NCI-H510A (cell line): ENCODE data around the gene TAF4B.
"Not testable (repeated sequence)": the region's sequence is repeated elsewhere in the genome, so short reads cannot be mapped to it uniquely, and the experiment has no call there.

ENCODE experiments used
- DNase-seq: peaks from one replicate; lab custom pipeline; 2025; lab: John Stamatoyannopoulos, UW

The TAF4B gene

GRCh38 chr18:26238718-26239117 lies 12.5 kb downstream of the TAF4B start:
- DNase-seq, result not testable (repeated sequence)

- not testable (repeated sequence) for DNase-seq
These were observed 16.1 kb downstream of the TAF4B start for GRCh38 chr18:26242392-26242791.

GRCh38 chr18:26245434-26245833 lies 19.2 kb downstream of the TAF4B start:
- not testable (repeated sequence) for DNase-seq

- no peak for DNase-seq
These were observed 26.2 kb downstream of the TAF4B start for GRCh38 chr18:26252411-26252810.

GRCh38 chr18:26254808-26255207 lies 28.6 kb downstream of the TAF4B start:
- DNase-seq, result not testable (repeated sequence)

- no peak for DNase-seq
These were observed 29.7 kb downstream of the TAF4B start for GRCh38 chr18:26255695-26256622.

- DNase-seq, result no peak
These were observed 32.5 kb downstream of the TAF4B start for GRCh38 chr18:26258711-26259110.

- not testable (repeated sequence) for DNase-seq
These were observed 33.2 kb downstream of the TAF4B start for GRCh38 chr18:26259416-26259815.

GRCh38 chr18:26262156-26262555 lies 35.9 kb downstream of the TAF4B start:
- DNase-seq, result no peak

GRCh38 chr18:26267357-26267930 lies 41.2 kb downstream of the TAF4B start:
- no peak for DNase-seq

GRCh38 chr18:26268454-26268853 lies 42.2 kb downstream of the TAF4B start:
- DNase-seq, result no peak

GRCh38 chr18:26271917-26272549 lies 45.8 kb downstream of the TAF4B start:
- no peak for DNase-seq

GRCh38 chr18:26277374-26277773 lies 51.1 kb downstream of the TAF4B start:
- DNase-seq, result no peak

- DNase-seq, result no peak
These were observed 53.2 kb downstream of the TAF4B start for GRCh38 chr18:26279428-26279827.

GRCh38 chr18:26286008-26286407 lies 59.8 kb downstream of the TAF4B start:
- no peak for DNase-seq

GRCh38 chr18:26287644-26288043 lies 61.4 kb downstream of the TAF4B start:
- no peak for DNase-seq

- DNase-seq, result no peak
These were observed 64.1 kb downstream of the TAF4B start for GRCh38 chr18:26290385-26290784.

- no peak for DNase-seq
These were observed 67.7 kb downstream of the TAF4B start for GRCh38 chr18:26293982-26294381.

GRCh38 chr18:26298107-26298506 lies 71.9 kb downstream of the TAF4B start:
- no peak for DNase-seq

- no peak for DNase-seq
These were observed 75.4 kb downstream of the TAF4B start for GRCh38 chr18:26301681-26302080.

GRCh38 chr18:26303222-26303621 lies 77.0 kb downstream of the TAF4B start:
- DNase-seq, result not testable (repeated sequence)

GRCh38 chr18:26304511-26304910 lies 78.3 kb downstream of the TAF4B start:
- DNase-seq, result no peak
